Caco-2 (cell line): ENCODE measurements around the gene ASTN2. TPM values are rescaled to one million over a fixed set of nuclear protein-coding genes. Genes with fewer than 3 reads are reported as not detected.

Source experiments
- BruUV-seq: library from RNA; stranded (reverse); fragments of 400-500 nt; replicated peaks from 2 replicates; lab custom pipeline; 2021; lab: Mats Ljungman, UMichigan
- CTCF ChIA-PET: fragments of 300-600 bp; sonication (Branson Sonifier 250); formaldehyde crosslinking; loops from one replicate; lab custom pipeline; 2022; ENCODE audit warnings: antibody characterized with exemption; lab: Charles Lee
- POLR2A ChIA-PET: fragments of 300-600 bp; sonication (Branson Sonifier 250); formaldehyde crosslinking; loops from one replicate; lab custom pipeline; 2022; ENCODE audit warnings: antibody characterized with exemption; lab: Charles Lee
- DNase-seq, 2 experiments: peaks; one replicate each; pipeline versions ENCODE4 v3.0.0 to v3.0.0-alpha.2; 2020 to 2022
- H3K27me3 ChIP-seq: replicated peaks from 2 replicates; pipeline ENCODE4 v1.6.0; 2011; ENCODE audit warnings: low read length; ENCODE audit not compliant: control insufficient read depth, insufficient read depth
- H3K36me3 ChIP-seq: 2 replicates; pipeline ENCODE4 v1.5.1; 2011; ENCODE audit warnings: low read length; ENCODE audit not compliant: control insufficient read depth, insufficient read depth
- H3K4me1 ChIP-seq: fragments of 250-450 bp; sonication (Bioruptor Pico); 2 replicates; pipeline ENCODE4 v1.5.1; 2020; ENCODE audit warnings: mild to moderate bottlenecking
- H3K4me3 ChIP-seq: 2 replicates; pipeline ENCODE4 v1.5.1; 2011; ENCODE audit warnings: low read depth, mild to moderate bottlenecking, control low read depth, low read length
- H3K9me3 ChIP-seq: fragments of 250-450 bp; sonication (Bioruptor Pico); 2 replicates; pipeline ENCODE4 v1.5.1; 2020; ENCODE audit warnings: mild to moderate bottlenecking, moderate library complexity
- H3K27ac Mint-ChIP-seq: one replicate; pipeline ENCODE4 v1.8.0; 2022; ENCODE audit warnings: mixed read lengths; ENCODE audit not compliant: unreplicated experiment
- H3K27me3 Mint-ChIP-seq: one replicate; pipeline ENCODE4 v1.8.0; 2022; ENCODE audit warnings: mixed read lengths; ENCODE audit not compliant: insufficient read depth, unreplicated experiment
- H3K36me3 Mint-ChIP-seq: one replicate; pipeline ENCODE4 v1.8.0; 2022; ENCODE audit warnings: mild to moderate bottlenecking, mixed read lengths; ENCODE audit not compliant: insufficient read depth, unreplicated experiment
- H3K4me1 Mint-ChIP-seq: one replicate; pipeline ENCODE4 v1.8.0; 2022; ENCODE audit warnings: low read depth, mixed read lengths; ENCODE audit not compliant: unreplicated experiment
- H3K4me3 Mint-ChIP-seq: one replicate; pipeline ENCODE4 v1.8.0; 2022; ENCODE audit warnings: mild to moderate bottlenecking, moderate library complexity, mixed read lengths; ENCODE audit not compliant: unreplicated experiment
- H3K9me3 Mint-ChIP-seq: one replicate; pipeline ENCODE4 v1.8.0; 2022; ENCODE audit warnings: mixed read lengths; ENCODE audit not compliant: unreplicated experiment
- CTCF ChIP-seq, 2 experiments: fragments of 200-600 bp in 1 of 2; IDR thresholded peaks; 1 replicate in 1 of 2; 2 replicates in 1 of 2; pipeline versions ENCODE4 v1.5.1 to v1.8.0; 2011 to 2022; ENCODE audit warnings: antibody characterized with exemption in 1 of 2, control low read depth in 1 of 2, inconsistent platforms in 1 of 2, low read depth in 1 of 2, low read length in 1 of 2, mild to moderate bottlenecking in 1 of 2, moderate library complexity in 1 of 2; ENCODE audit not compliant: insufficient read depth in 1 of 2, severe bottlenecking in 1 of 2, unreplicated experiment in 1 of 2
- intact Hi-C: fragments of 100-400 bp; cut with micrococcal nuclease; formaldehyde crosslinking; loops from one replicate; pipeline ENCODE4 v1.10.0; 2022; ENCODE audit not compliant: unreplicated experiment
- total RNA-seq: library from RNA; stranded (reverse); gene quantifications from 2 replicates; pipeline ENCODE4 v1.2.3, GENCODE V29; 2022

The ASTN2 gene
- total RNA-seq, 1 experiment from 2014 or later: 12.7 TPM

DNA sequence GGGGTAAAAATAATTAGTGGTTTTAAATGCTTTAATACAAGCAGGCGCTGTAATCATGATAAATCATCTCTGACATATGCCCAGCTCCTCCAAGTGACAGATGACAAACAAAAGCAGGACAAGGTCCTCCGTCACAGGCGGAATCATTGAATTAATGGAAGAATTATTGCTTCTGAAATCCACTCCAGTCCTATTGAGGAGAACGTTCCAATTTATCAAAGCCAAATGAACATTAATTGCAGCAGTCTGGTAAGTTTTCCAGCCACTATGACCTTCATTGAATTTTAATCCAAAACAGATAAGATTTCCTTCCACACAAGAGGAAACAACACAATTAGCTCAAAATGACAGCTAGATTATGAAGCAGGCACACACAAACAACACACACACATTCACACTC lies 136.8 kb downstream of the ASTN2 start:
- no peak for DNase-seq
- H3K4me1 Mint-ChIP-seq: no peaks in the 10 kb centered on the region
- peaks cover 3% of the 10 kb centered on the region for H3K9me3 Mint-ChIP-seq
- no TSS peak for BruUV-seq
- H3K36me3 Mint-ChIP-seq: no peaks in the 10 kb centered on the region
- H3K27me3 ChIP-seq: no peaks in the 10 kb centered on the region
- no peaks in the 10 kb centered on the region for H3K36me3 ChIP-seq
- H3K4me1 ChIP-seq: no peaks in the 10 kb centered on the region
- H3K4me3 Mint-ChIP-seq: no peak overlapping the region
- no peak for TF ChIP-seq CTCF (IDR thresholded peaks at IDR 0.05; ENCODE audit: insufficient read depth in 1 of 2, low read depth in 1 of 2, low read length in 1 of 2, severe bottlenecking in 1 of 2, unreplicated experiment in 1 of 2)
- no peaks in the 10 kb centered on the region for H3K9me3 ChIP-seq
- H3K27me3 Mint-ChIP-seq: peaks cover 16% of the 10 kb centered on the region
- POLR2A ChIA-PET: no interaction called here
- intact Hi-C loops: no loop called here
- CTCF ChIA-PET: no interaction called here
- no peak overlapping the region for H3K4me3 ChIP-seq
- H3K27ac Mint-ChIP-seq: no peak overlapping the region

DNA sequence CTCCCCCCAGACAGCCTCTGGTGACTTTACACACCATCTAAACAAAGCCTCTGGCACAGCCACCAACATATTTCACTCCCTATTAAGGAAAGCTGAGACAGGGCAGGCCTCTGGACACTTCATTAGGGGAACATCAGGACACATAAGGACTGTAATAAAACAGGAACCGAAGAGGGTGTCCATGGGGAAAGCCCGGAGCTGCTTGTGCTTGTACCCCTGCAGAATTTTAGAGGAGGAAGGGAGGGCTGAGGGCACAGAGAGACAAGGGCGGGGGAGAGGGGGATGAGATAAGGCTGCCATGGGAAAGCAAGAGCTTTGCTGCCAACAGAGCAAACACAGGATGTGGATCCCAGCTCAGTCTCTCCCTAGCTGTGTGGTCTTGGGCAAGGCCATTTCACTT lies 138.4 kb downstream of the ASTN2 start:
- Histone ChIP-seq H3K9me3 (no peaks in the 10 kb centered on the region), H3K36me3 (no peaks in the 10 kb centered on the region), H3K4me3 (no peak overlapping the region), H3K4me1 (no peaks in the 10 kb centered on the region), H3K27me3 (no peaks in the 10 kb centered on the region)
- intact Hi-C loops: no loop called here
- no TSS peak for BruUV-seq
- POLR2A ChIA-PET: no interaction called here
- DNase-seq: no peak
- CTCF ChIA-PET: no interaction called here
- Mint-ChIP-seq H3K27ac (no peak overlapping the region), H3K27me3 (peaks cover 14% of the 10 kb centered on the region), H3K36me3 (no peaks in the 10 kb centered on the region), H3K4me3 (no peak overlapping the region), H3K9me3 (peaks cover 10% of the 10 kb centered on the region), H3K4me1 (no peaks in the 10 kb centered on the region)
- TF ChIP-seq CTCF (IDR thresholded peaks at IDR 0.05; ENCODE audit: insufficient read depth in 1 of 2, low read depth in 1 of 2, low read length in 1 of 2, severe bottlenecking in 1 of 2, unreplicated experiment in 1 of 2): no peak

DNA sequence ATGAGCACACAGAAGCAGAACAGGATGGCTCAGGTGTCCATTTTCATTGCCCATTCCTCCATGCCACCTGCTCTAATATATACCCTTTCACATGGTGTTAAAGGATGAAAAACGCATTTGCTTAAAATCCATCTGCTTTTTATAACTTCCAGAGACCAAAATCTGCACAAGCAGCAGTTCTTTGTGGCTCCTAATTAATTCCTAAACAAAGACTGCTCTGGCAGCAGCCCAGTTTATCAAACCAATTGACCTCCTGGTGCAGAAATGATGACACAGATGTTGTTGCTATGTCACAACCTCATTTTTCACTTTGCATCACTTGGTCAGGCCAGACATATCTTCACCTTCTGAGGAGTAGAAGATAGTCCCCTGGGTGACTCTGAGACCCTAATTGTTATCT lies 141.2 kb downstream of the ASTN2 start:
- Histone ChIP-seq H3K4me3 (no peak overlapping the region), H3K27me3 (no peaks in the 10 kb centered on the region), H3K4me1 (no peaks in the 10 kb centered on the region), H3K9me3 (no peaks in the 10 kb centered on the region), H3K36me3 (no peaks in the 10 kb centered on the region)
- peaks cover 12% of the 10 kb centered on the region for H3K27me3 Mint-ChIP-seq
- H3K27ac Mint-ChIP-seq: no peak overlapping the region
- DNase-seq: no peak
- intact Hi-C loops: no loop called here
- CTCF ChIA-PET: no interaction called here
- no peaks in the 10 kb centered on the region for H3K36me3 Mint-ChIP-seq
- BruUV-seq: no TSS peak
- H3K9me3 Mint-ChIP-seq: peaks cover 10% of the 10 kb centered on the region
- H3K4me1 Mint-ChIP-seq: no peaks in the 10 kb centered on the region
- no peak overlapping the region for H3K4me3 Mint-ChIP-seq
- TF ChIP-seq CTCF (IDR thresholded peaks at IDR 0.05; ENCODE audit: insufficient read depth in 1 of 2, low read depth in 1 of 2, low read length in 1 of 2, severe bottlenecking in 1 of 2, unreplicated experiment in 1 of 2): no peak
- POLR2A ChIA-PET: no interaction called here
